OCI-M2 (cell line): ENCODE measurements around the gene KIF13A.
"Not testable (repeated sequence)": the region's sequence is repeated elsewhere in the genome, so short reads cannot be mapped to it uniquely, and the experiment has no call there.

Experiments
- DNase-seq: peaks from one replicate; lab custom pipeline; 2025; ENCODE audit not compliant: unreplicated experiment; lab: John Stamatoyannopoulos, UW

KIF13A gene

DNA sequence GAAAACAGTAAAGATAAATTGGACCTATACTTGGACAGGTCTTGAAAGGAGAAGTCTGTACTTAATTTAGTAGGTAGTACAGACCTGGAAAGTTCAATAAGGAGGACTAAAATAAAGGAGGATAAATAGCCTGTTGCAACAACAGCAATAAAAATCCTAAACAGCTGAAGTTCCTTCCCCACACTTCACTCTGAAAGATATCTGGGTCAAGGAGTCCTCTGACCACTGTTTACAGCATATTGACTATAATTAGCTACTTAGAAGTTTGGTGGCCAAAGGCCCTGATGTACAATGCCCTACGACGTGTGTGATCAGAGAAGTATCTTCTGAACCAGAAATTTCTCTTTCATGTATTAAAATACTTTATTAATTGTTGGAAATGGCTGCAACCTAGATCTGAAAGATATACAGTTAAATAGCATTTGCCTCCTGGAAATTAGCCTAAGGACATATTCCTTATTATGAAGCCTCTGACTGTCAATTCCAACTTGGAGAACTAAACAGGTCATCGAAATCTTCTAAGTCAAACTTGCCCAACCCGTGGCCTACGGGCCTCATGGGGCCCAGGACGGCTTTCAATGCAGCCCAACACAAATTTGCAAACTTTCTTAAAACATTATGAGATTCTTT lies 82.8 kb downstream of the KIF13A start:
- DNase-seq, result no peak

DNA sequence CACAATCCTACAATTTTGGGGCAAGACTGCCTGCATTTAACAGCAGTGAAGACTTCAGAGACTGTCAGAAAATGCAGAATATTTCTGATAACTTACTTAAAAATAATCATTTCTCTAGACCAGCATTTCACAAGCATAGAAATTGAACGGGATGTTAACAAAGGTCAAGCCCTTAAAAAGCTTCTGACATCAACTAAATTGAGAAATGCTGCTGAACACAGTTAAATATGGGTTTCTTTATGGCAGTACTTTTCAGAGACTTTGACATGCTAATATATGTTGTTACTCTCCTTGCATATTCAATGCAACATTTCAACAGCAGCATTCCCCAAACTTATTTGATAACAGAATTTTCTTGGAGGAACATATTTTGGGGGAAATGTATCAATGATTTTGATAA lies 84.5 kb downstream of the KIF13A start:
- no peak for DNase-seq

DNA sequence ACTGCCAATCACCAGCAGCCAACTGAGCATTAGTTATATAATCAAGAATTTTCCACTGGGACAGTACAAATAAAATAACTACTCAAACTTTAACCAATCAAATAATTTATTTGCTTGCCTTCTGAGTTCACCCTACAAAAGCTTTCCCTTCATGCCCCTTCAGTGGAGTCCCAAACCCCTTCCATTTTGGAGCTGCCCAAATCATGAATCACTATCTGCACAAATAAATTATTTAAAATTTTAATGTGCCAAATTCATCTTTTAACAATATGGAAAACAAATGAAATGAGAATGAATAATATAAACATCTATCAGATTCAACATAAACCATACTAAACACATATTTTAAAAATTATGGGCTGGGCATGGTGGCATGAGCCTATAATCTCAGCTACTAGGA lies 85.9 kb downstream of the KIF13A start:
- no peak for DNase-seq

DNA sequence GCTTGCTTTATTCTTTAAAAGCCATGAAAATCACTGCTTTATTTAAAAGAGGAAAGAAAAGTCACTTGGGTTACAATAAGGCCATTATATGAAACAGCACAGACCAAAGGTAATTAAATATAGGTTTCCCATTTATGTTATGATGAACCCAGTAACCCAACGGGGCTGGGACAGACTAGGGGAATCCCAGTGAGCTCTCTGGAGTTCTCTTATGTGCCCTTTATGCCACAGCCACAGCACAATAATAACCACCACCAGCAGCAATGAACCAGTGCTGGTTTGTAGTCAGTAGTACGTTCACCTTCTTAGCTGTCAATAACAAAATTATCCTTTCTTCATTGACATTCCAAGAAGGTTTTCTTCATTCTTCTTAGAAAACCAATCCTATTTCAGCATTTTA lies 87.4 kb downstream of the KIF13A start:
- DNase-seq, result no peak

DNA sequence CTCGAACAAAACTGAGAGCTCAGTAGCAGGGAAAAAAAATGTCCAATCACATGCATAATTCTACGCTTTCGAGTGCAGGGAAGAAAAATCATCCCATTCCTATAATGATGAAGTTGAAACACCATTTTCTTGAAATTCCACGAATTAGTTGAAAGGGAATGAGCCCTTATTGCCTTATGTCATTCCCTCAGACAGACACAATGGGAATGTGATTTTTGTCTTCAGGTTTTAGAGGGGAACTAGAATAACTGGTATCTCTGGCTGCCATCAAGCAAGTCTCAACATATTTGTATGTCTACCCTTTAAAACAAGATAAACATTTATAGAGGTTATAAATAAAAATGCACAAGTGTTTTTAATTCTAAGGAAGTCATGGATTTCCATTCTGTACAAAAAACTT lies 87.9 kb downstream of the KIF13A start:
- DNase-seq, result no peak

DNA sequence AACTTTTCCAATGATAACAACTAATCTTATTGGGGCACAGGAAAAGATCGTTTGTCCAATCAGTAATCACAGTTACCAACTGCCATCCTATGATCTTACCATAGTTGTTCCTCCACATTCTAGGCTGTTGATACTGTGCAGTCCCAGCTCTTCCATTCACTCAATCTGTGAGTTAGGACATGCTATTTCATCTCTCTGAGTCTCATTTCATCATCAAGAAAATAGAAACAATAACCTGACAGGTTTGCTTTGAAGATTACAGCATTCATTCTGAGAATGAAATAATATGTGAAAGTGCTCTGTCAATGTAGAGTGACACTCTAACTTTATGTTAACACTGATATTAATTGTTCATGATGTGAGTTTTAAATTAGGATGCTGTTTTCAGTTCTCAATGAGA lies 89.8 kb downstream of the KIF13A start:
- no peak for DNase-seq

DNA sequence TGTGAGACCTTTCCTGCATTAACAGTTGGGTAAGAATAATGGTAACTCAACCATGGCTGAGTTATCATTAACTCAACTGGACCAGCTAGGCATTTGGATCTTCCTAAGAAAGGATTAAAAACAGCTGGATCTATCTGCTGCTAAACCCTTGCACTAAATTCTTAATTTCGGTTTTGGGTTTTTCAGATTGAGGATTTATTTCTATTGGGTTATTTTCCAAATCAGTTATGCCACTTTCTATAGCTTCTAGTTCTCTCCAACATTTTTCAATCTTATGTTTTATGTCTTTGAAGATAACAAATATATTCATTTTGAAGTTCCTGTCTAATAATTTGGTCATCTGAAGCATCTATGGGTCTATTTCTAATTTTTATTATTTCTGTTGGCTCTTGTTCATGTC lies 92.5 kb downstream of the KIF13A start:
- no peak for DNase-seq

DNA sequence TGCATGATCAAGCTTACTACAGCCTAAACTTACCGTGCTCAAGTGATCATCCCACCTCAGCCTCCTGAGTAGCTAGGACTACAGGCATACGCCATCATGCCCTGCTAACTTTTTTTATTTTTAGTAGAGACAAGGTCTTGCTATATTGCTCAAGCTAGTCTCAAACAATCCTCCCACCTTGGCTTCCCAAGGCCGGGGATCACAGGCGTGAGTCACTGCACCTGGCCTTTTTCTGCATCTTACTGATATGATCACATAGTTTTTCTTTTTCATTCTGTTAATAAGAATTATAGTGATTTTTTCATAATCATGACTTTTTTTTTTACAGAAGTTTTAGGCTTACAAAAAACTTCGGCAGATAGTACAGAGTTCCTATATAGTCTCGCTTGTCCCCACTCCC lies 93.2 kb downstream of the KIF13A start:
- DNase-seq, result no peak

DNA sequence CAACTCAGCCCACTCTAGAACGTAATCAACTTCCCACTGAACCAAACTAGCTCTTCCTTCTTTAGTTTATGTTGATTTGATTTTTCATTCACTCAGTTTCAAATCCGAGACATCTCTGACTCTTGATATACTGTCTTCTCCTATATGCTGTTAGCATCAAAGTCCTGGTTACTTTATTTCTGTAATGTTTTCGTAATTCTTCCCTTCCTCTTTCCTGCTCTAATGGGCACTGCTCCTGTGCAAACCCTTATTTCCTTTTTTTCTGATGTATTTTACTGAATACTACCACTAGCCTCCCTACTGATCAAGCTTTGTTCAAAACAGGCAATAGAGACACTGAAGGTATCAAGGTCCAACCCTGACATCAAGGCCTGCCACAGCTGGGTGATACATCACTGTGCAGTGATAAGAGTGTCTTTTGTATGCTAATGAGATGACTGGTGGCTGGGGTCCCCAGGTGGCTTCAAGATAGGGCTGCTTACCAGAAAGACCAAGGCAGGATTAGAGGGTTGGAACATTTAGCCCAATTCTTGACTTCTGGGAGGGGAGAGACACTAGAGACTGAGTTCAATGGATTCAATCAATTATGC lies 95.2 kb downstream of the KIF13A start:
- no peak for DNase-seq

DNA sequence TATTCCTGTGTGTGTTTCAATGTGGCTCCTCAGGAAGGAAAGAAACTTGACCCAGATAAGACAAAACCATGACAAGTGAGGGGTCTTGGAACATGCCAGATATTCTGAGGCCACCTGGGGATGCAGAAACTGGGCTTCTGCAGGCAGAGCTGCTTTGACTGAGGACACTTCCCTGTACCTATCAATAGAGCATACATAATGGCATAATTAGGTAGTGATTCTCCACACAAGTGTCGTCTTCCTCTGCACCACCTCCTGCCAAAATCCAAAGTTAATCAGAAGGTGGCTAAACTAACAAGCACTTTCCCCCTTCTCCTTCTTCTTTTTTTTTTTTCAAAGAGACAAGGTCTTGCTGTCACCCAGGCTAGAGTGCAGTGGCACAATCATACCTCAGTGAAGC lies 97.1 kb downstream of the KIF13A start:
- DNase-seq, result no peak

DNA sequence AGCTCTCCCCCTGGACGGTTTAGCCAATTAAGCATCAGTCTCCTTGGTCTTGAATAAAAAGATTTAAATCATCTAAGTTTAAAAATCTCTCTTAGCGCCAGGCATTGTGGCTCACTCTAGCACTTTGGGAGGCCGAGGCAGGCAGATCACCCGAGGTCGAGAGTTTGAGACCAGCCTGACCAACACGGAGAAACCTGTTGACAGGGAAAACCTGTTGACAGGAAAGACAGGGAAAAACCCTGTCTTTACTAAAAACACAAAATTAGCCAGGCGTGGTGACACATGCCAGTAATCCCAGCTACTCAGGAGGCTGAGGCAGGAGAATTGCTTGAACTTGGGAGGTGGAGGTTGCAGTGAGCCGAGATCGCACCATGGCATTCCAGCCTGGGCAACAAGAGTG lies 97.7 kb downstream of the KIF13A start:
- not testable (repeated sequence) for DNase-seq

DNA sequence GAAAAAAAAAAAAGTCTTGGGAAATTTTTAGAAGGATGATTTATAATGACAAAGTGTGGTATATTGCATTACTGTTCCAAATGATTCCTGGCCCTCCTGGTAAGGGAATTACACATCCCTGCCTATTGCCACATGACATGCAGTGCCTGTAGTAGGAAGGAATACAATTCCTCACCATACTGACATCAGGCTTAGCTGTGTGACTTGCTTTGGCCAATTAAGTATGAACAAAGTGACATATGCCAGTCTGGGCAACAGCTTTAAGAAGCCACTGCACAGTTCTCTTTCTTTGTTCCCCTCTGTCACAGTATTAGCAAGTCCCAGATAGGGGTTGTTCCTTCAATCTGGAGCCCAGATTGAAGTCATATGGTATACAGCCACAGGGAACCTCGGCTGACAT lies 100.5 kb downstream of the KIF13A start:
- DNase-seq, result no peak

DNA sequence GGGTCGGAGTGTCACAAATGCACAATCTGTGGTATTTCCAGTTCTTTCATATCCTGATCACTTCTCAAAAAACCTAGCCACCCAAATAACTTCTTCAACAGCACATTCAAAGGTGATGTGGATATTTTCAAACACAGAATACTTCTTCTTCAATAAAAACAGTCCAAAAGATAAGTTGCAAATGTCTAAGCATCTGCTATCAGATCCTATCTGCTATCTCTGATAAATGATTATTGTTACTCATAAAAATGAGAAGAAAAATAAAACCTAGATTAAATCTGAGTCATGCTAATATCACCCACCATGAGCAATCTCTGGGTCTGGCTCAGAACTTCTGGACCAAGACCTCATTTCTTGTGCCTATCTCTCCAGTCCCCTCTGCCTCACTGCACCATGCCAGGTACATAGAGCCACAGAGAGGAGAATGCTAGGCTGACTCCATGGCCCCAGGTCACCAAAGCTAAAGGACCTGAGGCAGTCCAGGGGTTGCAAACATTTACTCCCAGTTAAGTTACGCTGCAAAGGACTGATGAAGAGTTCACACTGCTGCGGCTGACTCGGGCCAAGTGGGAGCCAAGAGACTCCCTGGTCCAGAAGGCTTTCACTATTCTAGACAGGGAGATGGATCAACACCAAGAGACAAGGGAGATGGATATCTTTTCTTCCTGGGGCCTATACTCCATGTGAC lies 101.4 kb downstream of the KIF13A start:
- no peak for DNase-seq

DNA sequence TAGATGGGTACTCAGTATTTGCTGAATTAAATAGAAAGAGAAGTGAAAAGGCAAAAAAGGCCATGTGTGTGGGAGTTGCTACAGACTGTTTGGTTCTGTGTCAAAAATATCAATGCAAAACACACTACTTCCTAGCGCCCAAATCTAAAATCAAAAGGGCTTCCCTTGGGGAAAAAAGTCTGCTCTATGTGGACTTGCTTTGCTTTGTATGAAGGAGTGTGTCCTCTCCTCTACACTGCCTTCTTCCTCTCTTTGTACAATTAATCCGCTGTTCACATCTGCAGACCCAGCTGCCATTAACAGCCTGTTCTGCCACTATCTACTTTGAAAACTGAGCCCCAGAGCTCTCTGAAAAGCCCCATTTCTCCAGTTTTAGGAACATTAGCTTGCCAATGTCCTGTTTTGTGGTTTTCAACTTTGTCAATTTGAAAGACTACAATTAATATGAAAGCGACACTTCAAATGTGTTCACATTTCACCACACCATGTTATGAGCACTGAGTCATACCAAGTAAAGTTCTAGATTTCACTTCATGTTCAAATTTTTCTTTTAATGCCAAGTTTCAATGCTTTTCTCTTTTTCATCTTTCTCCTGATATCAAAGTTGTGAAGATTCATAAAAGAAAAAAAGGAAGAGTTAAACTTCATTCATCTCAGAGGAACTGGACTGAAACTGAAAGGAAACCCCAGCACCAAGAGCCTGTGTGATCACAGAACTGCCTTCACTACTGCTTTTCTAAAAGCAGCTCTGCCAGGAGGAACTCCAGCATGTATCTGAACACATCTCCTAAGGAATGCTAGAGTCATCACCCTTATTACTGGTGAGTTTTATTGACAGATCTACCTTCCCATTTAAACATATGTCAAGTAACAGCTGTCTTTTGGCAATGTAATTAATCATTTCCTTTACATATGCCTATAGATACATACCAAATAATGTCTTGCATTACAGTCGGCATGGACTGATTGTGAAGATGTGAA lies 102.6 kb downstream of the KIF13A start:
- no peak for DNase-seq

DNA sequence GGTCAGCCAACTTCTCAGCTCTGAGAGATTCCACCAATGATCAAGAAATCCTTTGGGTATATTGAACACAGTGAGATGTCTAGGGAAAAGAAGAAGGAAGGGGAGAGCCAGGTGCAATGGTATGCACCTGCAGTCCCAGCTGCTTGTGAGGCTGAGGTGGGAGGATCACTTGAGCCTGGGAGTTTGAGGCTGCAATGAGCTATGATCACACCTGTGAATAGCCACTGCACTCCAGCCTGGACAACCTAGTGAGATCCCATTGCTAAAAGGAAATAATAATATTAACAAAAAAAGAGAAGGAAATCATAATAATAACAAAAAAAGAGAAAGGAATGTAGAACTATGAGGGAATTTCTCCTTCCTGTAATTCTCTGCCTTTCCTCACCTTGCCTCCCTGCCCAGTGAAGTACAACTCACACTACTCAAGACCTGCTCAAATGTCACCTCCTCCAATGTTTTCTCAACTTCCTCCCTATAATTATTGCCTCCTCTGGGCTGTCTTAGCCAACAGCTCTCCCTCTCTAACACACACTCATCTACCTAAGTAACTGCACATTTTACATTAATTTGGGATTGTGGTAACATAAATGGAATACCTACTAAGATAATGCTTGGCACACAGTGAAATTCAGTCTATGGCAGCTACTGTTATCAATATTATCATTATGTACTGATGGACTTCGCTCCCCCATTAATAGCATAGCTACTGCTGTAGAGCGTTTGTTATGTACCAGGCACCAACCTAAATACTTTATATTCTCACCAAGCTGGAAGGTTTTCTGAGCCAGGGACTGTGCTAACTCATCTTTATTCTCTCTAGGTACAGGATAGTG lies 103.6 kb downstream of the KIF13A start:
- no peak for DNase-seq

DNA sequence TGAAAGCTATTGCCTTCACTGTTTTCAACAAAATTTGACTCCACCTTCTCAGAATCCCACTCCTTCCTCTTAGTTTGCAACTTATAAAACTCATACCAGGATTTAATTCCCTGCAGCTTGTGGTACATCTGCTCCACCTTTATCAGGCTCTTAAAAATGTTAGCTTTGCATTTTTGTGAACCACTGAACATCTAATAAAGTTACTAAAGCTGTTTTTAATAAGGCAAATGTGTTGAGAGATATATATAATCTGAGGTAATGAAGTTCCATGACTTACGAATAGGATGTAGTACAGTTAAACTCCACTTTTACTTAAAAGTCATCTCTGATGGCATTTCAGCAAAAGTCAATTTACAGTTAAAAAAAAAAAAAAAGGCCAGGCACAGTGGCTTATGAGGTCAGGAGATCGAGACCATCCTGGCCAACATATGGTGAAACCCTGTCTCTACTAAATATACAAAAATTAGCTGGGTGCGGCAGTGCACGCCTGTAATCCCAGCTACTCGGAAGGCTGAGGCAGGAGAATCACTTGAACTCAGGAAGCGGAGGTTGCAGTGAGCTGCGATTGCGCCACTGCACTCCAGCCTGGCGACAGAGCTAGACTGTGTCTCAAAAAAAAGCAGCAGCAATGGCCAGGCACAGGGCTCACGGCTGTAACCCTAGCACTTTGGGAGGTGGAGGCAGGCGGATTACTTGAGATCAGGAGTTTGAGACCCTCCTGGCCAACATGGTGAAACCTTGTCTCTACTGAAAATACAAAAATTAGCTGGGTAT lies 106.2 kb downstream of the KIF13A start:
- no peak for DNase-seq

DNA sequence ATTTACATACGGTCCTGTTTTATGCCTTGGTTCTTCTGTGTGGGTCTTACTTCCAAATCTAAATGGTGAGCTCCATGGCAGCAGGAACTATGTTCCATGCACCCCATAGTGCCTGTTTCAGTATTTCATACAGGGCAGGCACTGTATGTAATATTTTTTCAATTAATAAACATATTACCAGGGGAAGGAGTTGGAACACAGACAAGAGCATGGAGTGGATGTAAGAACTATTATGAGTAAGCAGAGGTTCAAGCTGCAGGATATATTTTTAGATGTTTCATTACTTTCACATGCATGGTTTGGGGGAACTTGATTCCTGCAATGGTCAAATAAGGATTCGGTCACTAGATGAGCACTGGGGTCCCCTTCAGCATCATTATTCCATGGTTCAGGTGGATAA lies 108.3 kb downstream of the KIF13A start:
- DNase-seq, result no peak

DNA sequence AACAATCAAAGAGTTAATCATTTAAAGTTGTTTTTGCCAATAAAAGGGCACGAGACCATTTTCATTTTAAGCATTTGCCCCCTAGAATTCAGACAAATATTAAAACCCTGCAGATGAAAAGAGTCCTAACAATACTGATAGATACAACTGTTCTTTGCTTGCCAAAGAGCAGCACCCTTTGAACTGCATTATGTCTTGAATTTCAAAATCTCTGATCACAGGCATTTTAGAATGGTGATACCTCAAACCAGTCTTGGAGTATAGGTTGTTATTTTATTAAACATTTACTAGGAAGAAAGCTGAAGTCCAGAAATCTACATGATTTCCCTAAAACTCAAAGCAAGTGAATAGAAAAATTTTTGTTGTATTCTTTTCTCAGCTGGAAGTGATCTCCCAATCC lies 108.7 kb downstream of the KIF13A start:
- DNase-seq, result no peak

DNA sequence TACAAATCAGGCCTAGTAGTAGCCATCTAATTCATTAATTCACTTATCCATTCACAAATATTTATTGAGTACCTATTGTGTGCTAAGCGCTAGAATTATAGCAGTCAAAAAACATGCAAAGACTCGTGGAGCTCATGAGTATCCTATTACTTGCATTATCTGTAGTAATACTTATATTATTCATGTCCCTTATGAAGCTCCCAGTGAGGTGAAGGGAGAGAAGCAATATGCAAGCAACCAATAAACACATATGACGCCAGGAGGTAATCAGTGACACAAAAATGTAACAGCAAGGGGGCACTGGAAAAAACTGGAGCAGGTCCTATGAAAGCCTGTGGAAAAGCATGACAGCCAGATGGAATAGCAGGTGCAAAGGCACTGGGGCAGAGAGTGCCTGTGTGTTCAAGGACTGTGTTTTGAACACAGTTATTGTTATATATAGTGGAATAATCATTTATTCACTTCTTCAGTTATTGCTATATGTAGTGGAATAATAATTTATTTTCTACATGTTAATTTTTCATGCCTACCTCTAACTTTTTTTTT lies 109.5 kb downstream of the KIF13A start:
- no peak for DNase-seq
